Neural crest cell (in vitro differentiated cells): ENCODE results near the gene IL20RB. TPM values are rescaled to one million over a fixed set of nuclear protein-coding genes. Genes with fewer than 3 reads are reported as not detected.
"Not testable (repeated sequence)": the region's sequence is repeated elsewhere in the genome, so short reads cannot be mapped to it uniquely, and the experiment has no call there.

ENCODE experiments used
- DNase-seq: peaks from one replicate; pipeline ENCODE4 v3.0.0; 2021; ENCODE audit warnings: low read depth, mixed read lengths, low spot score
- H3K27ac Mint-ChIP-seq: one replicate; pipeline ENCODE4 v1.8.0; 2021; ENCODE audit warnings: mild to moderate bottlenecking, mixed read lengths; ENCODE audit not compliant: unreplicated experiment
- H3K27me3 Mint-ChIP-seq: 2 replicates; pipeline ENCODE4 v1.8.0; 2021; ENCODE audit warnings: low read depth, mild to moderate bottlenecking, mixed read lengths
- H3K36me3 Mint-ChIP-seq: 2 replicates; pipeline ENCODE4 v1.8.0; 2021; ENCODE audit warnings: low read depth, mild to moderate bottlenecking, mixed read lengths
- H3K4me1 Mint-ChIP-seq: 2 replicates; pipeline ENCODE4 v1.8.0; 2021; ENCODE audit warnings: mixed read lengths
- H3K4me3 Mint-ChIP-seq: one replicate; pipeline ENCODE4 v1.8.0; 2021; ENCODE audit warnings: mild to moderate bottlenecking, mixed read lengths
- H3K9me3 Mint-ChIP-seq: 2 replicates; pipeline ENCODE4 v1.8.0; 2021; ENCODE audit warnings: mixed read lengths
- CTCF ChIP-seq: fragments of 200-600 bp; sonication (generic); conservative IDR thresholded peaks from 2 replicates; pipeline ENCODE4 v1.5.0; 2021; ENCODE audit warnings: antibody characterized with exemption, mild to moderate bottlenecking
- total RNA-seq: library from RNA; stranded (reverse); gene quantifications from 2 replicates; pipeline ENCODE4 v1.2.1, GENCODE V29; 2021

IL20RB gene
- total RNA-seq, 1 donor from 2014 or later: 1.7 TPM

DNA sequence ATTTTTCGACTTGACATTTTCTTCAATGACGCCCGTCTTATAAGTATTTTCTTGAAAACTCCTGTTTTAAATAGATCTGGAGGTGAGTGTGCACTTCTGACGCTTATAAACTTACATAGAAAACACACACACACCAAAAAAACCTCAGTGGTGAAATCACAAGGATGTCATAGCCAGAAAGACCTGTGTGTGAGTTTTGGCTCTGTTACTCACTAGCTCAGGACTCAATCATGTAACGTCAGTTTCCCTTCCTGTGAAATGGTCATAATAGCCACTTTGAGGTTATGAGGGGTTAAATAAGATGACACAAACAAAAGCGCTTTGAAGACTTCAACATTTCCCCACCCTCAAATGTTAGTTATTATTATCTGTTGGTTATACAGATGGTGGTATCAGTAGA, 1.8 kb downstream of the IL20RB start:
- no peak for DNase-seq
- no peak for TF ChIP-seq CTCF
- Mint-ChIP-seq H3K4me3 (no peak overlapping the region), H3K27ac (no peak overlapping the region), H3K36me3 (peaks cover 4% of the 10 kb centered on the region), H3K27me3 (no peaks in the 10 kb centered on the region), H3K9me3 (peaks cover 5% of the 10 kb centered on the region), H3K4me1 (peaks cover 15% of the 10 kb centered on the region)

DNA sequence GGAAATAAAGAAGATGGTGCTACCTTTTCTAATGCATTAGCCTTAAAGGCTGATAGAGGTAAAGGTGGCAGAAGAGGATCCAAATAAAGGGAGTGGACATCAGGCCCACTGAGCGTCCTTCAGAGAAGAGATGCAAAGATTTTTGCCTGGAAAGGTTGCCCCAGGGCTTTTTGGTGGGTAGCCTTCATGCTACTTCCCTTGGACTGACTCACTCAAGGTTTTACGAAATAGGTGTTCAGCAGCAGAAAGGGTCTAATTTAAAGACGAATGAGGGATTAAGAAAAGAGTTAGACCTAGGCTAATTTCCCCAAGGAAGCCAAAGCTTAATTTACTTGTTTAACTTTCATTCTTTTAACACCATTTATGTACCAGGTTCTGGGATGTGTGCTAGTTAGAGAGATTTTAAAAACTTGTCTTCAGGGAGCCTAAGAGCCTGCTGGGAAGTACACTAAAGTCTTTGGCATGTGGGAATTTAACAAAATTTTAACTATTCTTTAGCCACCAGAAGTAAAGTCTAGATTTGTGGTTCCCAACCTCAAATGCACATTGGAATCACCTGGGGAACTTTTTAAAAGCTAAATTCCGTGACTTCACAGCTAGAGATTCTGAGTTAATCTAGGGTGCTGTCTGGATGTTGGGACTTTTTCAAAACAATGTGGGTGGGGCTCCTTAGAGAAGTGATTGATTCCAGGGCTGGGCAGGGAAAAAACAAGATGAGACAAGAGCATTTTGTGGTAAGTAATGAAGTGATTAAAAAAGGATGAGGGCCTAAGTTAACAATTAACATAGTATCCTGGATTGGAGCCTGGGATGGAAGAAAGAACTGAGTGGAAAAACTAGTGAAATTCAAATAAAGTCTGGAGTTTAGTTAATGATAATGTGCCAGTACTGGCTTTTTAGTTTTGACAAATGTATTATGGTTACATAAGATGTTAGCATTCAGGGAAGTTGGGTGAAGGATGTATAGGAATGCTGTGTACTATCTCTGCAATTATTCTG, 3.4 kb downstream of the IL20RB start:
- Mint-ChIP-seq H3K27me3 (no peaks in the 10 kb centered on the region), H3K4me1 (peaks cover 5% of the 10 kb centered on the region), H3K27ac (no peak overlapping the region), H3K36me3 (peaks cover 4% of the 10 kb centered on the region), H3K9me3 (peaks cover 5% of the 10 kb centered on the region), H3K4me3 (no peak overlapping the region)
- TF ChIP-seq CTCF: no peak
- no peak for DNase-seq

- H3K36me3 Mint-ChIP-seq: peaks cover 4% of the 10 kb centered on the region
- peaks cover 5% of the 10 kb centered on the region for H3K9me3 Mint-ChIP-seq
- H3K4me1 Mint-ChIP-seq: no peaks in the 10 kb centered on the region
- no peak overlapping the region for H3K4me3 Mint-ChIP-seq
- DNase-seq: no peak
- H3K27ac Mint-ChIP-seq: no peak overlapping the region
- H3K27me3 Mint-ChIP-seq: no peaks in the 10 kb centered on the region
- no peak for TF ChIP-seq CTCF
These were observed 5.1 kb downstream of the IL20RB start for GRCh38 chr3:136962927-136963326.

DNA sequence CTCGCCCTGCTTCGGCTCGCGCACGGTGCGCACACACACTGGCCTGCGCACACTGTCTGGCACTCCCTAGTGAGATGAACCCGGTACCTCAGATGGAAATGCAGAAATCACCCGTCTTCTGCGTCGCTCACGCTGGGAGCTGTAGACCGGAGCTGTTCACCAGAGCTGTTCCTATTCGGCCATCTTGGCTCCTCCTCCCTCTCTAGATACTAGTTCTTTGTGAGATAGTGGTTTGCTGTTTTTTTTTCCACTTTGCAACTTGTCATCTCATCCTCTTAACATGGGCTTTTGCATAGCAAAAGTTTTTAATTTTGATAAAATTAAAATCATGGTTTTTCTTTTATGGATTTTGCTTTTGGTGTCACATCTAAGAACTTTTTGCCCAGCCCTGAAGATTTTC, 11.8 kb downstream of the IL20RB start:
- H3K9me3 Mint-ChIP-seq, DNase-seq, H3K27me3 Mint-ChIP-seq, H3K4me1 Mint-ChIP-seq: not testable (repeated sequence)
- H3K4me3 Mint-ChIP-seq: peak overlapping the region; percentile 68
- H3K27ac Mint-ChIP-seq: peak overlapping the region; percentile 27
- H3K36me3 Mint-ChIP-seq: peaks cover 15% of the 10 kb centered on the region

DNA sequence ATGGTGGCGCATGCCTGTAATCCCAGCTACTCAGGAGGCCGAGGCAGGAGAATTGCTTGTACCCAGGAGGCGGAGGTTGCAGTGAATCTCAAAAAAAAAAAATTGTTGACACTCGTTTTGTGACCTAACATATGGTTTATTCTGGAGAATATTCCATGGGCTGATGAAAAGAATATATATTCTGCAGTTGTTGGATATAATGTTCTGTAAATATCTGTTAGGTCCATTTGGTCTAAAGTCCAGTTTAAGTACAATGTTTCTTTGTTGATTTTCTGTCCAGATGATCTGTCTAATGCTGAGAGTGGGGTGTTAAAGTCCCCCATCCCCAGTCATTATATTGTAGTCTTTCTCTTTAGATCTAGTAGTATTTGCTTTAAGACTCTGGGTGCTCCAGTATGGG, 15.6 kb downstream of the IL20RB start:
- peaks cover 12% of the 10 kb centered on the region for H3K9me3 Mint-ChIP-seq
- peaks cover 5% of the 10 kb centered on the region for H3K4me1 Mint-ChIP-seq
- peaks cover 15% of the 10 kb centered on the region for H3K36me3 Mint-ChIP-seq
- no peak for DNase-seq
- no peak for TF ChIP-seq CTCF
- no peak overlapping the region for H3K4me3 Mint-ChIP-seq
- no peak overlapping the region for H3K27ac Mint-ChIP-seq
- H3K27me3 Mint-ChIP-seq: no peaks in the 10 kb centered on the region

DNA sequence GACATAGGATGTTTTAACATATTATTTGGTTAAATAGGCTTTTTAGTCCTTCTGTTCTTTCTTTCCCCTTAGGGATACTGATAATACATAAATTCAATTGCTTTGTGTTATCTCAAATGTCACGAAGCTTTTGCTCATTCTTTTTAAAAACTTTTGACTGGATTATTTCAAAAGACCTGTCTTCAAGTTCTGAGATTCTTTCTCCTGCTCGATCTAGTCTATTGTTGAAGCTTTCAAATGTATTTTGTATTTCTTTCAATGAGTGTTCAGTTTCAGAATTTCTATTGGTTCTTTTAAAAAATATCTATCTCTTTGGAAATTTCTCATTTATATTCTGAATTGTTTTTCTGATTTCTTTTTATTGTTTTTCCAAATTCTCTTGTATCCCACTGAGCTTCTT, 16.9 kb downstream of the IL20RB start:
- Mint-ChIP-seq H3K27me3 (no peaks in the 10 kb centered on the region), H3K9me3 (peaks cover 12% of the 10 kb centered on the region), H3K4me1 (peaks cover 3% of the 10 kb centered on the region), H3K36me3 (peaks cover 14% of the 10 kb centered on the region), H3K4me3 (no peak overlapping the region), H3K27ac (no peak overlapping the region)
- no peak for DNase-seq
- TF ChIP-seq CTCF: no peak
